NCI-H1092 (cell line): ENCODE results near the gene MED28.
"Not testable (repeated sequence)": the region's sequence is repeated elsewhere in the genome, so short reads cannot be mapped to it uniquely, and the experiment has no call there.

ENCODE experiments used
- DNase-seq: peaks from one replicate; lab custom pipeline; 2025; lab: John Stamatoyannopoulos, UW

Gene MED28, protein sequence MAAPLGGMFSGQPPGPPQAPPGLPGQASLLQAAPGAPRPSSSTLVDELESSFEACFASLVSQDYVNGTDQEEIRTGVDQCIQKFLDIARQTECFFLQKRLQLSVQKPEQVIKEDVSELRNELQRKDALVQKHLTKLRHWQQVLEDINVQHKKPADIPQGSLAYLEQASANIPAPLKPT

DNA sequence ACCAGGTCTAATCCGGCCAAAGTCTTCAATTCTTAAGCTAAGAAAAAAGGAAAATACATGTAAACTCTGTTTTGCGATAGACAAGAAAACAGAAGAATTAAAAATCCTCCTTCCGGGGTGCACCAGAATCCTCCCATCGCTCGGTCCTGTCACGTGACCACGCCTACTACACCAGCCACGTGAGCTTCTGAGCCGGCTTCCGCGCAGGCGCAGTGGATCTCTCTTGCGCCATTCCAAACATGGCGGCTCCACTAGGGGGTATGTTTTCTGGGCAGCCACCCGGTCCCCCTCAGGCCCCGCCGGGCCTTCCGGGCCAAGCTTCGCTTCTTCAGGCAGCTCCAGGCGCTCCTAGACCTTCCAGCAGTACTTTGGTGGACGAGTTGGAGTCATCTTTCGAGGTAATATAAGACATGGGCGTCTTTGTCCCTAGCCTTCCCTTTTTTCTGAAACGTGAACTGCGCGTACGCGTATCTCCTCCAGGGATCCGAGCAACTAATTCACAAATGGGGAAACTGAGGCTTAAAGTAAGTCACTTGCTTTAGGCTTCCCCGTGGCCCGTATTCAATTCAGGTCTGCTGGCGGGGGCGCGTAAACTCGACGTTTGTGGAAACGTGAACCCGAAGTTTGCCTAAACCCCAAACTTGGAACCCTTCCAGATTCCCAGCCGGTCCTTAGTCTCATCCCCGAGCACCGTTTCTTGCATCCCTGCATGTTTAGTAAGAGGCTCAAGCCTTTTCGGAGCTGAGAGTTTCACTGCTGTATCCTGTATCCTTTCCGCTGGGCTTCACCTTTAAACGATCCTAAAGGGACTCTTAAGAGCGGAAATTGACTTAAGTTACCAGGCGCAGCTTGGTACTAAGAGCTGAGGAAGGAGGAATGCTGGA, at the start of gene MED28:
Gene MED28, plus strand, starts transcription at position 226 of the 884 bp plus-strand sequence. Its CDS starts 14 bp downstream, at position 240.
- peak; percentile 93 for DNase-seq

DNA sequence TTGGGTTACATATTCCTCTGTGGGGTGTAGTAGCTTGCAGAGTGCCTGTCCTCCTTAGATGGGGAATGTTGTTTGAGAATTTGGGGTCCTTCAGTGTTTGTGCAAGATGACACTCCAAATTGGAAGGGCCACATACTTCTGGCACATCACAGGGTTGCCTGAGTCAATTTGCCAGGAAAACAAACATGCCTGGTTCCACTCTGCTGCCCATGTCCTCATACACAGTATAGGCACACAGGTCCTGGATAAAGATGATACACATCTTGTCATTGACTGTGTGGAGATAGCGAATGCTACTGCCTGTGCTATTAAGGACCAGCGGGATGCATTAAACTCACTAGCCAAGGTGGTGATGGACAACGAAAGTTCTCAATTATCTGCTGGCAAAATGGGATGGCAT, 48.6 kb upstream of the MED28 start:
- no peak for DNase-seq

DNA sequence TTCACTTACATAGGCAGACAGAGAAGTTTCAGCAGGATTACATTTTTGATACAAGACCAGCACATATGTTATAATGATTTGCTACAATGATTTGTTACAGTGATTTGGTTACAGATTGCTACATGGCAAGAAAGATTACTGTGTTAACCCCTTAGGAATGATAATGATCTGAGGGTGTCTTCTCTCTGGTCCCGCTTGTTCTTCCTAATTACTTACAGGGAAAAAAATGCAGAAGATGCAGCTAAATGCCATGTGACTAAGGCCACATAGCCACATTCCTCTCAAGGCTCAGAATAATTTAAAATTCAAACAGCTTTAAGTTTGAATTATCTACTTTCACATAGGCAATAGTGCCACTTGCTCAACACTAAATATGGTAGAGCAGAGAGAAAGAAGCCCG, 47.2 kb upstream of the MED28 start:
- no peak for DNase-seq

DNA sequence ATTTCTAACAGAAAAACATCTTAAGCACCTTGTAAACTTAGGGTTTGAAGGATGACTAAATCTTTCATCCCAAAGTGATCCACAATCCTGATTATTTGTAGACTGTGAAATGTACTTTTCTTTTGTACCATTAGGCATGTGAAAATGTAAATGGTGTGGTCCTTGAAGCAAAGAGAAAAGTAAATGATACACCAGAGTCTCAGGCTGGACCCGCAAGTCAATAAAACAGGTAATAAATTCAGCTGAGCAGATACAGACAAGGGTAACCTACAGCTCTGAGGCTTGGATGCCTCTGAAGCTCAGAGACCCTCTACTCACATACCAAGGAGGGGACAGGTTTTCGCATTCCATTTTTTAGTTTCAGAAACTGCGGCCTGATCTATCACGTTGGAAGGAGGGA, 40.2 kb upstream of the MED28 start:
- DNase-seq, result no peak

DNA sequence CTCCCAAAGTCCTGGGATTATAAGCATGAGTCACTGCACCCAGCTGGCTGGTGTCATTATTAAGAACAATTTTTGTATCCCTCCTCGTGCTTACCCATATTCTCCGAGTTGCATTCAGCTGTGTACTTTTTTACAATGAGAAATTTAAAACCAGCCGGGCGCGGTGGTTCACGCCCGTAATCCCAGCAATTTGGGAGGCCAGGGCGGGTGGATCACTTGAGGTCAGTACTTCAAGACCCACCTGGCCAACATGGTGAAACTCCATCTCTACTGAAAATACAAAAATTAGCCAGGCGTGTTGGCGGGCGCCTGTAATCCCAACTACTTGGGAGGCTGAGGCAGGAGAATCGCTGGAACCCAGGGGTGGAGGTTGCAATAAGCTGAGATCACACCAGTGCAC, 39.3 kb upstream of the MED28 start:
- not testable (repeated sequence) for DNase-seq

DNA sequence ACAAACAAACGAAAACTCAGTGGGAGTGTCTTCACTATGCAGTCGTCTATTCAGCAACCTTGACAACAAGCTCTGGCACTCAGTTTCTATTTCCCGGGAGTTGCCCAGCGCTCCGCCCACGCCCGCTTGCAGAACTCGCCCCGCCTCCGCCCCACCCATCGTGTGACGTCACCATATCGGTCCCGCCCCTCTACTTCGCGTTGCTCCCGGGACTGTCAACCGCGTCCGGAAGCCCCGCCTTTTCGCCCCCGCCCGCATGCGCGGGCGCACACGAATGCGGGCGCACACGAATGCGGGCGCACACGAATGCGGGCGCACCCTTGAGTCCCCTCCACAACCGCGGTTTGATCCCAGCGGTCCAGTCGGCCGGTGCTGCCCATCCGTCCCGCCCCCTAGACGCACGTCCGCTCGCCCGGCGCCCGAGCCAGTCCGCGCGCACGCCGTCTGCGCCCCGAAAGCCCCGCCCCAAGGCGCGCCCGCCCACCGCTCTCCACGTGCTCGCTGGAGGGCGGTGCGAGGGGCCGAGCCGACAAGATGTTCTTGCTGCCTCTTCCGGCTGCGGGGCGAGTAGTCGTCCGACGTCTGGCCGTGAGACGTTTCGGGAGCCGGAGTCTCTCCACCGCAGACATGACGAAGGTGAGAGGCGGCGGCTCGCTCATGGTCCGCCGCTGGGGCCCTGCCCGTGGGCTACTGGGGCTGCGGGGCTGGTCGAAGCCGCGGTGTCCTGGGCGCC, 37.3 kb upstream of the MED28 start, which contains the start of gene LAP3:
Gene LAP3, plus strand, starts transcription at position 267 of the 733 bp plus-strand sequence. Its CDS starts 268 bp downstream, at position 535.
- peak; percentile 89 for DNase-seq

DNA sequence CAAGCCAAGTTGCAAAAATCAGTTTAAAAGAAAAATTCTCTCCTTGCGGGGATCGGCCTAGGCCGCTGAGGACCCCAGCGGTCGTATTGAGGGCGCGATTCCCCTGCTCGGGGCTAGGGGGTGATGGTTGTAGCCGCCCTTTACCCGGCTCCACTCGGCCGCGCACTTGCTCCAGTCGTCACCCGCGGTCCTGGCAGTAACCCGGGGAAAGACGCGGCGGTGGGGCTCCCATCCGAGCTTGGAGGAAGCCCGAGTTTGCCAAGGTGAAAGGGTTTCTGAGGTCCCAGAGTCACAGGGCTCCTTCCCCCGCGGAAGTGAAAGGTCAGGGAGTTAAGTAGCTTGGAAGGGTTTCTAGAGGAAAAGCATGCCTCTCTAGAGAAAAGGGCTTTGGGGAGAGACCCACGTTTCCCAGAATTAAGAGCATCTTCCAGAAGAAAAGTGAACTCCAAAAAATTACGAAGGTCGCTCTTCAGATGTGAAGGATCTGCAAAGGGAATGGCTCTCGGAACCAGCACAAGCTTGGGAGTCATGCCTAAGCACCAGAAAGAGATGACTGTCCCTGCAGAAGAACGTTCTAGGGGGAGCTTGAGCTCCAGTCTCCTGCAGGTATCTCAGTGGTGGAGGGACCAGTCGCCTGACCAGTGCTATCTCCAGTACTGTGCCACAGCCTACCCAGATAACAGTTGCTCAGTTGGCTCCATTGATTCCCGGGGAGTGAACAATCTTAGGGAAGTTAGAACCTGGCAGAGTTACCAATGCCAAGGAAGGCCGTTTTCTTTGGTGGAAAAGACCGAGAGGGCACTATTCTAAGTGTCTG, 36.6 kb upstream of the MED28 start:
- DNase-seq, result no peak

DNA sequence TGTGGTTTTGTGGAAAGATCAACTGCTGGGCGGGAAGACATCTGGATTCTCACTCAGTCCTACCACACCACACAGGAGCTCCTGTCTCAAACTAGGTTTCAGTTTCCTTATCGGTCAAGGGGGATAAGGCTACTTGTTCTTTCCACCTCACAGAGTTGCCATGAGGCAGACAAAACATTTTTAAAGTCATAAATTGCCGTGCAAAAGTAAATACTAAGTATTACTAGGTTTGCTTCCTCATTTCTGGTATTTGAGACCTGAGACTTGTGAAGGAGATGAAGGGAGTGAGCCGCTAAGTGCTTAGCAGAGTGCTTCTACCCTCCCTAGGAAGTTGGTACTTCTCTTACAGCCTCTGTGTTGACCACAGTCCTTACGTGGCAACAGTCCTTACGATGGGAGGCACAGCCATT, 36.0 kb upstream of the MED28 start:
- no peak for DNase-seq

DNA sequence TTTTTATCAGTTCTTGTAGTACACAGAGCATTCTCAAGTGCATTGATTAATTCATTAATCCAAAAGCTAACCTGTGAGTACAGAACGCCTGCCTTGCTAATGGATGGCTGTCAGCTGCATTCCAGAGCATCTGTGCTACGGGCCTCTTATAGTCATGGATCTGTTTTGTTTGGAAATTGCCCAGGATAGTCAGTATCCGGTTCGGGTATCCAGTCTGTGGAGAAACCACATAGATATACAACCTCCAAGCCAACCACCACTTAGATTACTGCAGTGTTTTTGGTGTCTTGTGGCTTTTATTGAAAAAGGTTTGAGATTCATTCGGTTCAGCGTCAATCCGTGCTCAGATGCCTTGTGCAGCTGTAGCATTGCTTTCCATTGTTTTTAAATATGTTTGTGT, 33.5 kb upstream of the MED28 start:
- no peak for DNase-seq

DNA sequence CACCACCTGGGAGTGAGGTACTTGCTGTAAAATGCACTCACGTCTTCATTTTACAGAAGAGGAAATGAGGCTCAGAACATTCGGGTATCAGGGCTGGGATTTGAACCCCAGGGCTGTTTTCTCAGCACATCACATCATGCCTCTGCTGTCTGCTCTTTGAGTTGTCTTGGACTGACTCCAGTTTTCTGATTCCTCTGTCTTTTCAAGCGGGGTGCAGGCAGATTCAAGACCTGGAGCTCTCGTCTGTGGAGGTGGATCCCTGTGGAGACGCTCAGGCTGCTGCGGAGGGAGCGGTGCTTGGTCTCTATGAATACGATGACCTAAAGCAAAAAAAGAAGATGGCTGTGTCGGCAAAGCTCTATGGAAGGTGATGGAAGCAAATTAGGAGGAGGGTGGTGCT, 31.2 kb upstream of the MED28 start:
- DNase-seq, result no peak

DNA sequence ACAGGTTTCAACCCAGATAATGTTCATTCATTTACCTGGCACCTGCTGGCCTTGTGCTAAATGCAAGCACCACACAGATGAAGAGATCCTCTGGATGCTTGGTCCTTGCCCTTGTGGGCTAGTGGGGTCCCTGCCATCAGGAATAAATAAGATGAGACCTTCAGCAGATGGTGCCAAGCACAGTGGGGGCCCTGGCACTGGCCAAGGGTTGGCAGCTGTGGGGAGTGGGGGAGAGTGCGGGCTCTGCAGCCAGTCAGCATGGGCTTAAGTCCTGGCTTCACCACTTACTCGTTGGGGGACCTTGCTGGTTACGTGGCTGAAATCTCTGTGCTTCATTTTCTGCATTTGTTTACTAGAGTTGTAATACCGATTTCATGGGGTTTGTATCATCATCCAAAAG, 30.5 kb upstream of the MED28 start:
- DNase-seq, result no peak

DNA sequence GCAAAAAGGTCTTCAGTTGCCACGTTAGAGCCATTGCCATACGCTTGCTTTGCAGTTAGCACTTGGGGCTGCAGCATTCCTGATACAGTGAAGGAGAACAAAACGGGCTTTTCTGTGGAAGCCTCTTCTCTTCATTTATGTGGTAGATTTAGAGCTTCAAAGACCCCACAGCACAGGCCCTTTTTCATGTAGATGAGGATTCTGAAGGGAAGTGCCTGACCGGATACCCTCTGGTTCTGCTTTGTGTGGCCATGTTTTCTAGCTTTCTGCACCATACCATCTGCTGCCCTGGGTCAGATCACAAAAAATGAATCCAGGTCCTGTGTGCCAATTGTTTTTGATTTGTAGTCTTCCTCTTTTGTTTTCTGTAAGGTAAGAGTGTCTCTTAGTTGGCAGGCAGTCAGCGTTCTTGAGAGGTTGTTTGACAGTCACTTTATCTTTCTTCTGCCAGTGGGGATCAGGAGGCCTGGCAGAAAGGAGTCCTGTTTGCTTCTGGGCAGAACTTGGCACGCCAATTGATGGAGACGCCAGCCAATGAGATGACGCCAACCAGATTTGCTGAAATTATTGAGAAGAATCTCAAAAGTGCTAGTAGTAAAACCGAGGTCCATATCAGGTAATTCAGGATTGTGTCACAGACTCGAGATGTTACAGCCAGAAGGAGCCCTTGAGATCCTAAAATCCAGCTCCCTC, 29.8 kb upstream of the MED28 start:
- no peak for DNase-seq

DNA sequence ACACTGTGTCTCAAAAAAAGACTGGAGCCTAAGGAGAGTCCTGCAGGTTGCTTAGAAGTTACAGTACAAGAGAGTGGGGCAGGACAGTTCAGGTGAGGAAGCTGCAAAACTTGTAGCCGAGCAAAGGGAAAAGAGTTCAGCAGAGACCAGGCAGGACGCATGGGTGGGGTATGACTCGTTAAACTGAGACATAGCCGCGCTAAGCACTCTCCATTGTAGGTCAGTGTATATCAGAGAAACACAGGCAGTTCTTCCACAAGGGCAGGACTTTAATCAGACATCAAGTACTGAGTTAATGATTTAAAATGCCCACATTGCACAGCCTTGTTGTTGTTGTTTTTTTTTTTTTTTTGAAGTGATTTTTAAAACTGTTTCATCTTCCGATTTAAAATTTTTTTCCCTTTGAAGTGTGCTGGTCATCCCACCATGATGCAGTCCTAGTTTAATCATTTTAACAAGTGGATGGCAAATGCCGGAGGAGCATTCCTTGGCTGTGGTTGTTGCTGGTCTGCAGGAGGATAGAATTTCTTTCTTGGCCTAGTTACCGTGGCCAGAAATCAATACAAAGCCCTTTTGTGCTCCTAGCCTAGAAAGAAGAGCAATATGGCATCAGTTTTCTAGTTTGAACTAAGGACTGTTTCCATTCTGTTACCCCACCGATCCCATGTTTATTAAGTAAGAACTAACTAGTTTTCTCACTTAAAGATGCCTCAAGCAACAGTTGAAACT, 27.2 kb upstream of the MED28 start:
- no peak for DNase-seq

DNA sequence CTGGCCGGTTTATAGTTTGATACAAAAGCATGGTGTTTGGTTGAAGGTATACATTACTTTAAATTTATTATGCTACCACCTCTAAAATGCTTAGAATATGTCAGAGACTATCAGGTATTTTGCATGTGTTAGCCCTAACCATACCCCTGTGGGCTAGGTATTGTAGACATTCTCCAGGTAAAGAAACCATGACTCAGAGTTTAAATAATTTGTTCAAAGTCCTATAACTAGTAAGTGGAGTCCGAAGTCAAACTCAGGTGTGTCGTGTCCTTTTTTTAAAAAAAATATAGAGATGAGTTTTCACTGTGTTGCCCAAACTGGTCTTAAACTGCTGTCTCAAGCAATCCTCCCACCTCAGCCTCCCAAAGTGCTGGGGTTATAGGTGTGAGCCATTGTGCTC, 25.1 kb upstream of the MED28 start:
- no peak for DNase-seq

DNA sequence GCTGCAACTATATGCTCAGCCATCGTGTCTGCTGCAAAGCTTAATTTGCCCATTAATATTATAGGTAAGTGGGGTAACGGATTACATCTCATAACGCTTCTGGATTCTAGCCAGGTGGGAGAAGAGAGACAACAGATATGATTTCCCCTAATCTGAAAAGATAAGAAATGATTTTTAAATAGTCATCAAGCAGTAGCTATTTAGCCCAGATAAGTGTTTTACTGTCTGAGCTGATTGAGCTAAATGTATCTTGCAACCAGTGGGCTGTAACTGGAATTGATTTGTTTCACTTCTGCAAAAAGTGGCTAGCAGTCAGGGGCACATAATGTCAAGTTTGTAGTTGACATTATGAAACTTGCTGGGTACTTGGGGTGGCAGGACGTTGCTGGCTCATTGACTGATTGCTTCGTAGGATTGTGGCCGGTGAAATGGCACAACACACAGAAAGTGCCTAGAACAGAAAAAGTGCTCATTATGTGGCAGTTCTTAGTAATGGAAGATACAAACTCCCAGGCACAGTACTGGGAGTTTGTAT, 18.9 kb upstream of the MED28 start:
- no peak for DNase-seq

DNA sequence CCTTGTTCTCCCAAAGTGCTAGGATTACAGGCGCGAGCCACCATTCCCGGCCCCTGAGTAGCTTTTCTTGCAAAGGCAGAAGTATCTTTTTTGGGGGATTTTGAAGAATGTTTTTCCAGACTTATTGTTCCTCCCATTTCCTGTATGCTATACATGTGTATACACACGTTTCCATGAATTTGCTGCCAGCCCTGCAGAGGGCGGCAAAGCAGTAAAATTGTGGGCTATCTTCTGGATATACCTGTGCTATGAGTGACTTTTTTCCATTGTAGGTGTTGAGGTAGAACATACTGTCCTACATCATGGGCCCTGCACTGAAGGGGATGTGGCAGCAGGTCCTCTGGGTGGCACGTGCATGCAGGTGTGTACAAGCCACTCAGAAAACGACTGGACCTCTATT, 16.9 kb upstream of the MED28 start:
- DNase-seq, result peak; percentile 14

DNA sequence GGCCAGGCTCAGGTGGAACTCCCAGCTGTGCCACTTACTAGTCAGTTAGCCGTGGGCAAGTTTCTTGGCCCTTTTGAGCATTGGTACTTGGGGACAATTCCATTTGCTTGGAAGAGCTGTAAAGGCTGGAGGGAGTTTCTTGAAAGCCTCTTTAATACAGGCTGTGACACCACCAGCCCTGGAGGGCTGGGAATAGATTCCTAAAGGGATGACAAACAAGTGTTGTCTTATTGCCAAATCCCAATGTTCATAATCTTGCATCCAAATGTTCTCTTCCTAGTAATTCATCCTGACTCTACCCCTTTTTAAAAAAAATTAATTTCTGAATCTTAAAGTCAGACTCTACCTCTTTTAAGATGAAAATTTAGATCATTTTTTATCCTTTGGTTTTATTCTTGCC, 14.6 kb upstream of the MED28 start:
- DNase-seq, result no peak

DNA sequence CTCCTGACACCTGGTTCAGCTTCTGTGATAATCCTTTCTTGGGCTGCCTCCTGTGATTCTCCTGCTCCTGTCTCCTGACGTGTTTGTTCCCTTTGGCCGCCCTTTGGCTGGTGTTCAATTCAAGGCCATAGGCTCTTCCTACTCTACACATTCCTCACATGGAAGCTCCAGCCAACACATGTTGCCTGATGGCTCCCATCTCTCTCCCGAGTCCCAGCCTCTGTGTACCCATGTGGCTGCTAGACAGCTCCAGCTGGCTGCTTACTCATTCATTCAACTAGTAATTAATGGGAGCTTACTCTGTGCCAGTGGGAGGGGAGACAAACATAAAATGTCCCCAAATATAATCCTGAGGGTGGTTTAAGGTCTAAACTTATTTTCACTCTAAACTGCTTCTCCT, 9.2 kb upstream of the MED28 start:
- DNase-seq, result no peak

DNA sequence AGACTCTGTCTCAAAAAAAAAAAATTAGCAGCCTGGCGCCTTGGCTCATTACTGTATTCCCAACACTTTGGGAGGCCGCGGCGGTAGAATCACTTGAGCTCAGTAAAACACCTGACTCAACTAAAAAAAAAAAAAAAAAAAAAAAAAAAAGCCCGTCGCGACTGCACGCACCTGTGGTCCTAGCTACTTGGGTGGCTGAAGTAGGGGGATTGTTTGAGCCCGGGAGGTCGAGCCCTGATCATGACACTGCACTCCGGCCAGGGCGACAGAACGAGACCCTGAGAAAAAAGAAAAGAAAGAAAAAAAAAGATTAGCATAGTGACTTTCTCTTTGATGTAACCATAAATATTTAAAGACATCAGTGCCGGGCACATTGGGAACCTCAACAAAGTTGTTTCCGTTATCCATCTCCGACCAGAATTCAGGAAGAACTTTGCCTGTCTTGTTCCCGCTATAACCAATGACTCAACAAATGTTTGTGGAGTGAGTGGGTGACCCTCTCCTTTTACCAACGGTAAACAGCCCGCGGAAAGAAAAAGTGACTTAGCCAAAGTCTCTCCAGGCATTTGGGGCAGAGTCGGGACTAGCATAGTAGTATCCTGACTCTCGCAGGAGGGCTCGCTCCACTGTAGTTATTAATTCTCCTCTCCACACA, 553 bp upstream of the MED28 start:
- DNase-seq, result no peak

DNA sequence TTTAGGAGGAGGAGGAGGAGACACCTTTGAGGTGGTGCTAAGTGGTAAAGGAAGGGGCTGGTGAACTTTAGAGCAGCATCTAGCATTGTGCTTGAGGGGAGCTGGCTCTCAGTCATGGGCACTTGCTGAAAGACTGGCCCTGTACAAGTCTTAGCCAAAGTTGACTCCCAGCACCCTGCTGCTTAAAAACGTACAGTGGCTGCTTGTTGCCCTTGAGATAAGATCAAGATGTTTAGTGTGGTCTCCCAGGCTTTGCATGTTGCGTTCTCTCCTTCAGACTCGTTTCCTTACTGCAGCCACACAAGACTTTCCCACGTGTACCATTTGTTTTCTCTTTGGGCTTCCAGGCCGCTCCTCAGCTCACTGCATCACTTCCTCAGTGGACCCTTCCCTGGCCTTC, 1.8 kb downstream of the MED28 start:
- no peak for DNase-seq
